Keratinocyte (primary cell): ENCODE data around the gene CSMD2. TPM values are rescaled to one million over a fixed set of nuclear protein-coding genes. Genes with fewer than 3 reads are reported as not detected.

Experiments
- DNase-seq: peaks from one replicate; pipeline ENCODE4 v3.0.0-alpha.2; 2011; ENCODE audit warnings: low read depth, missing footprints, low spot score
- FAIRE-seq: peaks from 2 replicates; lab custom pipeline; 2011; peaks lifted over from hg19 to GRCh38; lab: Jason Lieb, UNC
- H2AFZ ChIP-seq: 2 replicates; pipeline ENCODE4 v1.6.0; 2012; ENCODE audit warnings: low read length, control low read depth, inconsistent platforms; ENCODE audit not compliant: control insufficient read depth
- H3K27ac ChIP-seq: 2 replicates; pipeline ENCODE4 v1.5.1; 2011; ENCODE audit warnings: low read length; ENCODE audit not compliant: control insufficient read depth, insufficient read depth
- H3K27me3 ChIP-seq: 3 replicates; pipeline ENCODE4 v1.6.0; 2011; ENCODE audit warnings: low read length; ENCODE audit not compliant: control insufficient read depth, insufficient read depth; ENCODE audit errors: extremely low read depth
- H3K36me3 ChIP-seq, 2 experiments: 2 replicates in 1 of 2; 3 replicates in 1 of 2; pipeline ENCODE4 v1.5.1; 2011; ENCODE audit warnings: low read length in 2 of 2, mild to moderate bottlenecking in 1 of 2; ENCODE audit not compliant: control insufficient read depth in 2 of 2, insufficient read depth in 2 of 2; ENCODE audit errors: extremely low read depth in 1 of 2
- H3K4me1 ChIP-seq: 3 replicates; pipeline ENCODE4 v1.5.1; 2011; ENCODE audit warnings: low read length; ENCODE audit not compliant: control insufficient read depth, insufficient read depth; ENCODE audit errors: extremely low read depth
- H3K4me2 ChIP-seq: 3 replicates; pipeline ENCODE4 v1.6.0; 2011; ENCODE audit warnings: low read depth, low read length; ENCODE audit not compliant: control insufficient read depth, insufficient read depth; ENCODE audit errors: extremely low read depth
- H3K4me3 ChIP-seq, 3 experiments: fragments of 200-600 bp in 1 of 3; sonication (generic) in 1 of 3; 2 replicates in 2 of 3; 3 replicates in 1 of 3; pipeline ENCODE4 v1.5.1; 2011 to 2016; ENCODE audit warnings: low read length in 3 of 3, mild to moderate bottlenecking in 3 of 3, control low read depth in 2 of 3, inconsistent platforms in 1 of 3, low read depth in 1 of 3, mixed read lengths in 1 of 3, mixed run types in 1 of 3, moderate library complexity in 1 of 3; ENCODE audit not compliant: control insufficient read depth in 2 of 3, insufficient read depth in 2 of 3; ENCODE audit errors: extremely low read depth in 1 of 3
- H3K79me2 ChIP-seq: 2 replicates; pipeline ENCODE4 v1.6.0; 2012; ENCODE audit warnings: low read length; ENCODE audit not compliant: control insufficient read depth, insufficient read depth
- H3K9ac ChIP-seq: 3 replicates; pipeline ENCODE4 v1.6.0; 2011; ENCODE audit warnings: low read length; ENCODE audit not compliant: control insufficient read depth, insufficient read depth; ENCODE audit errors: extremely low read depth
- H3K9me1 ChIP-seq: 3 replicates; pipeline ENCODE4 v1.6.0; 2011; ENCODE audit warnings: low read length; ENCODE audit not compliant: control insufficient read depth, insufficient read depth; ENCODE audit errors: extremely low read depth
- H3K9me3 ChIP-seq: 2 replicates; pipeline ENCODE4 v1.5.1; 2012; ENCODE audit warnings: low read depth, low read length; ENCODE audit not compliant: control insufficient read depth
- H4K20me1 ChIP-seq: 3 replicates; pipeline ENCODE4 v1.6.0; 2011; ENCODE audit warnings: low read length; ENCODE audit not compliant: control insufficient read depth, insufficient read depth; ENCODE audit errors: extremely low read depth
- CTCF ChIP-seq, 3 experiments: IDR thresholded peaks in 1 of 3; conservative IDR thresholded peaks in 1 of 3; optimal IDR thresholded peaks in 1 of 3; 2 replicates in 2 of 3; 3 replicates in 1 of 3; pipeline versions ENCODE3 to v1.5.1; 2011; ENCODE audit warnings: low read length in 3 of 3, mild to moderate bottlenecking in 3 of 3, moderate library complexity in 2 of 3, control low read depth in 1 of 3, inconsistent platforms in 1 of 3; ENCODE audit not compliant: insufficient read depth in 2 of 3; ENCODE audit errors: extremely low read depth in 1 of 3
- EZH2 ChIP-seq: IDR thresholded peaks from one replicate; pipeline ENCODE4 v1.6.1; 2012; ENCODE audit warnings: inconsistent platforms, mild to moderate bottlenecking, low read length, moderate library complexity
- dilution Hi-C: fragments of 300-500 bp; cut with MboI; formaldehyde crosslinking; loops from one replicate; pipeline ENCODE4 v1.7.0; 2020; ENCODE audit warnings: low sequenced_read_pairs; ENCODE audit not compliant: extremely low pct_ligation_motif_present
- polyA minus RNA-seq, 3 experiments: library from RNA; depleted of rRNA, polyadenylated mRNA; stranded (reverse); fragments of >200 nt; gene quantifications; 1 replicate in 1 of 3; 2 replicates in 1 of 3; 3 replicates in 1 of 3; pipeline ENCODE4 v1.2.3, GENCODE V29; 2011
- polyA plus RNA-seq, 5 experiments: library from polyadenylated mRNA; depleted of rRNA in 3 of 5; stranded (reverse) in 3 of 5; stranded (forward) in 1 of 5; unstranded in 1 of 5; fragments of >200 nt; gene quantifications; 1 replicate in 1 of 5; 2 replicates in 3 of 5; 3 replicates in 1 of 5; pipeline versions ENCODE4 v1.2.1 to v1.2.3, GENCODE V29; 2011 to 2012; ENCODE audit warnings: missing spikeins in 2 of 5, low read depth in 1 of 5, low replicate concordance in 1 of 5

The CSMD2 gene
- polyA plus RNA-seq, result 1.2 to 3.0 TPM (median 2.0 TPM) in 3 replicates
- polyA plus RNA-seq (2011; ENCODE audit: low read depth), result 0.06 TPM
- 0.56 and 0.77 TPM in 2 replicates for polyA plus RNA-seq (2011; cell fraction: cytosol; rRNA removed)
- 8.7 and 12.4 TPM in 2 replicates for polyA plus RNA-seq (2011; cell fraction: nucleus; rRNA removed)
- polyA plus RNA-seq (2012; ENCODE audit: low replicate concordance), result 0.14 and 3.3 TPM in 2 replicates
- polyA minus RNA-seq, result 2.3 to 8.3 TPM (median 5.1 TPM) in 3 replicates
- polyA minus RNA-seq (2011; cell fraction: cytosol; rRNA and poly(A)+ RNA removed), result 2.5 TPM
- polyA minus RNA-seq (2011; cell fraction: nucleus; rRNA and poly(A)+ RNA removed), result 8.5 and 12.2 TPM in 2 replicates

GRCh38 chr1:34164771-34165391 is at the start of gene CSMD2:
Gene CSMD2, minus strand, starts transcription at chr1:34165230. Its CDS starts 133 bp downstream, at chr1:34165097.
- no peak for FAIRE-seq
- H3K9me1 ChIP-seq, result no peaks in the 10 kb centered on the region
- no peaks in the 10 kb centered on the region for H4K20me1 ChIP-seq
- H3K4me1 ChIP-seq, result peaks cover 20% of the 10 kb centered on the region
- H3K27me3 ChIP-seq, result peaks cover 20% of the 10 kb centered on the region
- H3K36me3 ChIP-seq, result no peaks in the 10 kb centered on the region
- no peak within 1 kb of the TSS for H3K27ac ChIP-seq
- no peaks in the 10 kb centered on the region for H3K9me3 ChIP-seq
- peak within 1 kb of the TSS; percentile 33 for H3K9ac ChIP-seq
- peak within 1 kb of the TSS; percentile 49 to 80 (median 52) for H3K4me3 ChIP-seq
- TF ChIP-seq CTCF (optimal IDR thresholded peaks at IDR 0.05 in 1 of 3, IDR thresholded peaks at IDR 0.05 in 1 of 3, conservative IDR thresholded peaks at IDR 0.05 in 1 of 3; ENCODE audit: extremely low read depth in 1 of 3, insufficient read depth in 2 of 3, low read length in 3 of 3) (peak in 1 of 3 experiments; percentile 38), EZH2 (no peak)
- dilution Hi-C loops, result no loop called here
- H3K4me2 ChIP-seq, result peak within 1 kb of the TSS; percentile 83
- no peaks in the 10 kb centered on the region for H3K79me2 ChIP-seq
- DNase-seq, result no peak
- peak within 1 kb of the TSS; percentile 56 for H2AFZ ChIP-seq

- Histone ChIP-seq H3K36me3 (no peaks in the 10 kb centered on the region), H3K79me2 (no peaks in the 10 kb centered on the region), H3K4me3 (no peak overlapping the region), H3K9me1 (no peaks in the 10 kb centered on the region), H3K27me3 (peaks cover 3% of the 10 kb centered on the region), H4K20me1 (no peaks in the 10 kb centered on the region), H2AFZ (no peak overlapping the region), H3K4me1 (no peaks in the 10 kb centered on the region), H3K27ac (no peak overlapping the region), H3K9ac (no peak overlapping the region), H3K9me3 (no peaks in the 10 kb centered on the region), H3K4me2 (no peak overlapping the region)
- dilution Hi-C loops, result no loop called here
- DNase-seq (no peak), FAIRE-seq (no peak)
- TF ChIP-seq EZH2, result no peak
- no peak for TF ChIP-seq CTCF (optimal IDR thresholded peaks at IDR 0.05 in 1 of 3, IDR thresholded peaks at IDR 0.05 in 1 of 3, conservative IDR thresholded peaks at IDR 0.05 in 1 of 3; ENCODE audit: extremely low read depth in 1 of 3, insufficient read depth in 2 of 3, low read length in 3 of 3)
Measured at GRCh38 chr1:34213956-34214355, 48.9 kb upstream of the CSMD2 start.
